ENCODE measurements around the gene DPYD. TPM values are rescaled to one million over a fixed set of nuclear protein-coding genes. Genes with fewer than 3 reads are reported as not detected.

DPYD gene
- polyA plus RNA-seq, 10 donors: 5.3 to 11.2 (median 7.3) TPM

DNA sequence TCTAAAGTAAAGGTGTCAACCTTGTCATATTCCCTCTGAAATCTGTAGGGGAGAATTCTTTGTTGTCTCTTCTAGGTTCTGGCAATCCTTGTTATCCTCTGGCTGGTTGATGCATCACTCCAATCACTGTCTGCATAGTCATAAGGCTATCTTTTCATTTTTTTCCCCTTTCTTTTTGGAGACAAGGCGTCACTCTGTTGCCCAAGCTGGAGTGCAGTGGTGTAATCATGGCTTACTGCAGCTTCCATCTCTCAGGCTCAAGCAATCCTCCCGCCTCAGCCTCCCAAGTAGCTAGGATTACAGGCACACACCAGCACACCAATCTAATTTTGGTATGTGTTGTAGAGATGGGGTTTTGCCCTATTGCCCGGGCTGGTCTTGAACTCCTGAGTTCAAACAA is 12.9 kb downstream of the DPYD start:
- no peak for DNase-seq

DNA sequence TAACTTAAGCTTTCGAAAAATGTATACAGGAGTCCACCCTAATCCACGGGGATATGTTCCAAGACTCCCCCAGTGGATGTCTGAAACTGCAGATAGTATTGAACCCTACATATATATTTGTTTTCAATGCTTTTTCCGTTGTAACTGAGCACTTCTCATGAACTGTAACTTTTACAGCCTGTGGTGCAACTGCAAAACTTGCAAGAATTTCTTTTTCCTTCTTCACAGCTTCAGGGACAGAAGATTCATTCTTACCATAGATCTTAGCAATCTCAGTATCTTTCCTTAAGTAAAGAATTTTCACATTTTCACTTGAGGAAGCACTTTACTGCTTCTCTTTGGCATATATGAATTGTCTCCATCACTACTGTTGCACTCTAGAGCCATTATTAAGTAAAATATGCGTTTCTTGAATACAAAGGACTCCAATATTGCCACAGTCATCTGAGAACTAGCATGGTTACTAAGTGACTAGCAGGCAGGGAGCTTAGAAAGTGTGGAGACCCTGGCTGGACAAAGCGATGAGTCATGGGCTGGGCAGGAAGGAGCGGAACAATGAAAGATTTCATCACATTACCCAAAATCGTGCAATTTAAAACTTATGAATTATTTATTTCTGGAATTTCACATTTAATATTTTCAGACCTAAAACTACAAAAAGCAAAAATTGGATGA is 14.1 kb downstream of the DPYD start:
- DNase-seq: peak in 1 of 3 donors; percentile 43

DNA sequence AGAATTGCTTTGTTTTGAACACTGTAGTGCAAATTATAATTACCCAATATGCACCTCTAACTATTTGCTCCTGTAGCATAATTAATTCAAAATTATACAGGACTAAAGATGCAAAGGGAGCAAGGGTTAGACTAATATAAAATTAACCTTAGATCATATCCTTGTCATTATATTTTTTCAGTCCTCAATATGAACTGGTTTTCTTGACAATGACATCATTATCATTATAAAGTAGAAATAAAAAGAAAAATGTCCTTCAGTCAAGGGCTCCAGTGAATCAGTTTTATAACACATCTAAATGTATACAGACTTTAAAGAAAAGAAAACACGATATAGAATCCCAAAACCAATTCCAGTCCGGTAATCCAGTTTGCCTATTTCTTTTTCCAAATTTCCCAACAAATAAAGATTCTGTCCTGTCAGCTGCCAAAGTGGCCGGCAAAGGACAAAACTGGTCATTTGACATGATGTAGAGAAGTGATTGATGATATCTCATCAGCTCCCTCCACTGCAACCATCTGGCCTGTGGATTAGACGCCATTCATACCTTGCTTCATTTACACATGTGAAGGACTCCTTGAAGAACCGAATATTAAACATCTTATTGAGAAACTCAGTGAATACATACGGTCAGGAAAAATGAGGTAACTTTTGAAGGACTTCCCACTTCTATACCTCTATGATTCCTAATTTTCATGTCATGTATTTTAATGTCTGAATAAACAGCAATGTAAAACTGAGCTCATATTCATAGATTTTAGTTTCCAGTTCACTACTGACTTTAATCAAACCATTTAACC is 15.5 kb downstream of the DPYD start:
- DNase-seq: no peak

DNA sequence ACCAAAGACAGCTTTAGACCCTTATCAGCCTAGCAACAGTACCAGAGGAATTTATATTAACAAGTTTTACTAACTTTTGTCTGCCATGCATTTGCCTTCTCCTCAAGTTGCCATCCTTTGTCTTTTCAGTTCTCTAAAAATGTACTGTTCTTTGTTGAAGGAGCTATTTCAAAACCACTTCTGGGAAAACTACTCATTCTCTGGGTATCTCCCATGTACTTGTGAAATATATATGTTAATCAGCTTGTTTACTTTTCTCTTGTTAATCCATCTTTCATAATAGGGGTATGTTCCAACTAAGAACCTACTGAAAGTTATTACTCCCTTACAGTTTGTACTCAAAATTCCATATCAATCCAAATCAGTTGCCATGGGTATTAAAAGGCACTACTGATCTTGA is 16.3 kb downstream of the DPYD start:
- no peak for DNase-seq

DNA sequence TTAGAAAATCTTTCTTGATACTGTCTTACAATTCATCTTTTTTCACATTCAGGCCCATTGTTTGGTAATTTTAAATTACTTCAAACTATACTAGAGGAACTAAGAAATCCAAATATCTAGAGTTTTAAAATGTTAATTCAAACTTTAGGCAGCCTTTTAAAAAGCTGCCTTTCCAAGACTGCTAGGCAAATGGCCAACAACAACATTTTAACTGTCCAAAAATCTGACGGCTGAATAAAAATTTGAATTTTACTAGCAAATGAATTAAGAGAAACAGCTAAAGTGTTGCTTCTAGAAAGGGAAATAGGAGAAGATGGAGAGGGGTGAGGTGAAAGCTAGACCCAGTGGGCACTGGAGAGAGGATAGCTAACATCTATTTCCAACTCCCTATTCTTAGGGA is 17.2 kb downstream of the DPYD start:
- DNase-seq: peak in 2 of 3 donors; percentile 42 to 61

DNA sequence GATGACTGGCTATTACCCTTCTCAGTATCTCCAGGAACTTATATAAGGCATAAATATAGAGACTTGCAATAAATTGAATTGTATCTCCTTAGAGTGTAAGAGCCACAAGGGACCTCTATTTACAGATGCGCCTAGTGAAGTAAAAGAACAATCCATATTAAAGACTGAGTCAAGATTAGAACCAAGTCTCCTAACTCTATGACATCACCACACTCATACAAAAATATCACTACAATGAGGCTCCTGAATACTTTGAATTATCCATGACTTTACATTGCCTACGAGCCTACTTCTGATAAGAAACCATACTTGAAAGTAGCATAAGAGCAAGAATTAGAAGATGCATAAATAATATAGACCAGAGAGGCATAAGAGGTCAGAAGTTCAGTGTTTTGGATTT is 18.8 kb downstream of the DPYD start:
- no peak for DNase-seq

DNA sequence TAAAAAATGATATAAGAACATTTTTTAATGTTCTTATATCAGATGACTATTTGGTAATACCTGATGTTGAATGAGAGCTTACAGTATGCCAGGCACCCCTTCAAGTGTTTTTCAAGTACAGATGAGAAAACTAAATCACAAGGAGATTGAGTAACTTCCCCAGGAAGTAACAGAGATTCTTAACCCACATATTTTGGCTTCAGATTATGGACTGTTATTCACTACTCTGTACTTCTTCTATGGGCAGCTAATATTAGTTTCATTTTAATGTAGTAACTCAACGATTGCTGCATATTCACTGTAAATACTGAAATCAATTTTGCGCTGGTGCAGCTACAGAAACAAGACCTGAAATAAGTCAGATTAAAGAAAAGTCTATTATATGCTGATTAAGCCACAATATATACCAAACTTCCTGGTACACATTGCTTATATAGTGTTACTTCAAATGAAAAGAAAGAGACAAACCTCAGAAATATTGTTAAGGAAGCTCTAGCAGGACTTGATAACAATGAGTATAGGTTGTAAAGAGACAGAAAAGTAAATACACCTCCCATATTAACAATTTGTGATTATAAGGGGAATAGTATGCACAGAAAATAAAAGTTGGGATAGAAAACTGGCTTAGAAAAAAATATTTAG is 19.7 kb downstream of the DPYD start:
- DNase-seq: no peak

DNA sequence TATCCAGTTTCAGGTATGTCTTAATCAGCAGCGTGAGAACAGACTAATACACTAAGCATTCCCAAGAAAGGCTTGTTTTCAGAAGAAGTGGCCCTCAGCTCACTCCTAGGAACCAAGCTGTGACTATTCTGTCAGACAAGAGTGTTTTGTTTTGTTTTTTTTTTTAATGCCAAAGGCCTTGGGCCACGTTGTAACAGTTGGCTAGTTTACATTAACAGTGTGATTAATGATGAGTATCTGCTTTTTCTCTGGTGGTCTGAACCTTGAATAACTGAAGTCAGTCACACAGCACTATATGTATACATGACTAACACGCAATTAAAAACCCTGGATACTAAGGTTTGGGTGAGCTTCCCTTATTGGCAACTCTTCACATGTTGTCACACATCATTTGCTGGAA is 21.9 kb downstream of the DPYD start:
- no peak for DNase-seq

DNA sequence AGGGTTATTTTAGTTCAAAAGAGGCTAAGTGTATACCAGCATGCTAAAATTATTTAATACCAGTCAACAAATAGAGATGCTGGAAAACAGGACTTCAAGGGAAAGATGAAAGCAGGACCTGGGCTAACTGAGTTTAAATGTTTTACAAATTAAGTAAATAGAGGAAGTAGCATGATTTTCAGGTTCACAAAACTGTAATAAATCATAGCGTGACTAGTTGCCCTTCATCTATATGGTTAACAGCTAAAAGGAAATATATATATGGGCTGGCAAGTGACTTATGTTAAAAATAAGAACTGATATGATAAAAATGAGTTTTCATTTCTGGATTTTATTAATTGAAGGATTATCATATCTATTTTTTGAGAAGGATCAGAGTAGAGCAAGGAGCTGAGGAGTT is 25.6 kb downstream of the DPYD start:
- DNase-seq: no peak

DNA sequence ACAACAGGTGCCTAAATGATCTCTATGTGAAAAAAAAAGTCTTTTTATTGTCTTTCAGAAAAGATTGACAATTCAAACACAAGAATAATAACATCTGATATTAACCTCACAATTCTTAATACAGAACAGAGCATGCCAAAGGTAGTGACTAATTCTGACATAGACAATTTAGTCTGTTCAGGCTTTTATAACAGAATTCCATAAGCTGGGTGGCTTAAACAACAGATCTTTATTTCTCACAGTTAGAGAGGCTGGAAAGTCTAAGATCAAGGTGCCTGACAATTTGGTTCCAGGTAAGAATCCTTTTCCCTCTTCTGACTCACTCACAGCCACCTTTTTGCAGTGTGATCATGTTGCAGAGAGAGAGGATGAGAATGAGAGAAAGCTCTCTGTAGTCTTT is 27.0 kb downstream of the DPYD start:
- DNase-seq: no peak

DNA sequence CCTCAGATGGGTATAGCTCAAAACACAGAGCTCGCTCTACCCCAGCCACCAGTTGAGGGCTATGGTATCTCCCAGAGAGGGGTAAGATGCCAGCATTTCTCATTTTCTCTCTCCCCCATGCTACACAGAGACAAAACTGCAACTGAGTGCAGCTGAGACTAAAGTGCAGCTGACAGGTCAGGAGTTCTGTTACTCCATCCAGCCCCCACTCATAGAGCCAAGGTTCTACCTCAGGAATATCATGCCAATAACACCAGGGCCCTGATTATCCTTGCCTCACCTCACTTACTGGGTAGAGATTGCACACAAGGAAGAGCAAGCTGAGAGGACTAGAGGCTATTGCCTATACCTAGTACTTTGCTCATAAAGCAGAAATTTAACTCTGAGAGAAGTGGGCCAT is 34.6 kb downstream of the DPYD start:
- no peak for DNase-seq

DNA sequence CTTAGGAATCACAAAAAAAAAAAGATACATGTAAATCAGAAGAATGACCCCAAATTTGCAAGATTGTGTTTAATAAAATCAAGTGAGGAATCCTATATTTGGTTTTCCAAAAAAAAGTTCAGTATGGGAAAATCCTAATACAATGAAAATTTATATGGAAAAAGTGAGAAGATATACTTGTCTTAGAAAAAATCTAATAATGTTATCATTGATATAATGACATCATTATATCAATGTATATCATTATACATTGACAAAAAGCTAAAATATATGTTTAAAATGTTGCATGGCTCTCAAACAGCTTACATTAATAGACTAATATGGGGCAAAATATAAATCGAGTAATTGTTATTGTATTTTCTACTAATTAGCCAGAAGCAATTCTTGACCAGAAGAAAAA is 37.0 kb downstream of the DPYD start:
- DNase-seq: no peak

DNA sequence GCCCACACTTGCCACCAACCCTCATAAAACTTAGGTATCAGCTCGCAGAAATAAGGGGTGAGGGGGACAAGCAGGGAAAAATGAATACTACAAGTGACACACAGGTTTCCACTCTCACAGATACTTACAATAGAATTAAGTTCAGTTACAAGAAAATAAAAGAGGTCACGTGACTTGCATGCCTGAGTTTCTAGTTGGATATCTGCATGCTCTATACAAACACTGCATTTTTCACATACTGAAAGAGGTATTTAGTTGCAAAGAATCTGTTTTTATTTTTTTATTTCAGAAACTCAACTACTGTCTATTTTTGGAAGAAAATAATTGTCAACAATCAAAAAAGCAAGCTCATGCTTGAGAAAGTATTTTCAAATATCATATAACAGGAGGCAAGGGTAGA is 43.5 kb downstream of the DPYD start:
- DNase-seq: no peak

DNA sequence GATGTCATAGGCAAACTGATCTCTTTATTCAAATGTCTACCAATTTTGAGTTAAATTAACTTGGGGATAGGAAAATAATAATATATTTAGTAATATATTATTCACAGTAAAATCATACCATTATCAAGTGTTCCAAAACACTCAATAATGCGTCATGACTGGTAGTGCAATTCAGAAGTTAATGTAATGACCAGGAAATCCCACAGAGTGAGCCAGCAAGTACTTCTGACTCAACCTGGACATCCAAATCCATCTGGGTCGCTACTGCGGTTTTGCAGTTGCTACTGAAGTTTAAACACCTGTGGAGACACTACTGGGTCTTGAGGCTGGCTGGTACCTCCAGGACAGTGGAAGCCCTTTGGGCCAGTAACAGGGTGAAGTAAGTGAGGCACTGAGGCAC is 44.8 kb downstream of the DPYD start:
- DNase-seq: no peak

DNA sequence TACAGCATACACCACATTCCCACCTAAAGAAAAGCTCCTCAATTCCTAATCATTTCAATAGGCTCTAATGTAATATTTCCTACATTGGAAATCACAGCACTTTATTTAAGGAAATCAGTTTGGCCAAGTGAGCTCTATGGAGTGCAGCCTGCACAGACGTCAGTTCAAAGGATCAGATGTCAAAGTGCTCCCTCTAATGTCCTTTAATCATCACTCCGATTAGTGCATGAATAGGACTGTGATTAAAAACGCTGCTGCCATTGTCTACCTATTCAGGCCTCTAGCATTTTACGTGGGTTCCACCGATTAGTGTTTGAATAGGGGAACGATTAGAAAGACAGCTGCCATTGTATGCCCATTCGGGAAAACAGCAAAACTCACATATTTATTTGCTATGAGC is 50.2 kb downstream of the DPYD start:
- DNase-seq: peak in 1 of 3 donors; percentile 18

DNA sequence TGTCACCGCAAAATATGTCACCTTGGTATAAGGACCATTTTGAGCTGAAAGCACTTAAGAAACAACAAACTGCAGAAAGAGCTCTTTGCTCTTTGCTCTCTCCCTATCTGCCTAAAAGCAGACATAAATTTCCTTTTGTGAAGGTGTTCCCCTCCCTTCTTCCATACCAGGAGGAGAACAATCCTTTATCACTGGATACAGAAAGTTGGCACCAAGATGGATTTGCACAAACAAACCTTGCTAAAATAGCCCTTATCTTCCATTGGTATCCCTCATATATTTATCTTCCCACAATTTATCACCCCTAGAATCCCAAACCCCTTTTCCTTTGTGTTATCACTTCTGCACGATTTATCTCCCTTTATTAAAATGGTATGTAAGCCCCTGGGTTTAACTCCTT is 51.4 kb downstream of the DPYD start:
- DNase-seq: no peak

DNA sequence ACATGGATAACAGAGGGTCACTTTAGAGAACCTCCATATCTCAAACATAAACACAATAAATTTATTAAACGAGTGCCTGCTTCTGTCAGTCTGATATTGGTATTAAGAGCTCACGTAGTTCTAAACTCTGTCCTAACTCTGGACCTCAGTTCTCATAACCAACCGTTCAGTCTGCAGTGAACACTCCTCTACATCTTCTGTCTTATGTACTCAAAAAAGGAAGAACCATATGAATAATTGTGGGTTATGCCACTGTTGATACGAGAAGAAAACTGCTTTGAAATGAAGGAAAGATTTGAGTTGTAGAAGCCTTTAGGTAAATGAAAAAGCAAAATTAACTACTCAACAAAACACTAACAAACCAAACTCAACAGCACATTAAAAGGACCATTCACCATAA is 53.7 kb downstream of the DPYD start:
- DNase-seq: no peak

DNA sequence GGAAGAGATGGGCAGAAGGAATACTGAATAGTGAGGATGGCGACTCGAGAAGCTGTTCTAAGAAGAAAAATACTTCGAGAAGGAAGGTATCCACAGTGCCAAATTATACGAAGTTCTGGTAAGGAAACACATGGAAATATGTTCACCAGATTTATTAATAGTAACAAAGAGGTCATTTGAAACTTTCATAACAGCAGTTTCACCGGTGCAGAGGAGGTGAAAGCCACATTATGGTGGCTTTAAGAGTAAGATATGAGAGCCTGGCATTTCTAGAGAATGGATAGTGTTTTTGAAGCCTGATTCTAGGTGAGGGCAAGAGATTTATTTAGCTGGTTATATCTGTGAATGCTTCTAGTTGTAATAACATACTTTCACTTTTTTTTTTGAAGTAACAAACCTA is 56.2 kb downstream of the DPYD start:
- no peak for DNase-seq

DNA sequence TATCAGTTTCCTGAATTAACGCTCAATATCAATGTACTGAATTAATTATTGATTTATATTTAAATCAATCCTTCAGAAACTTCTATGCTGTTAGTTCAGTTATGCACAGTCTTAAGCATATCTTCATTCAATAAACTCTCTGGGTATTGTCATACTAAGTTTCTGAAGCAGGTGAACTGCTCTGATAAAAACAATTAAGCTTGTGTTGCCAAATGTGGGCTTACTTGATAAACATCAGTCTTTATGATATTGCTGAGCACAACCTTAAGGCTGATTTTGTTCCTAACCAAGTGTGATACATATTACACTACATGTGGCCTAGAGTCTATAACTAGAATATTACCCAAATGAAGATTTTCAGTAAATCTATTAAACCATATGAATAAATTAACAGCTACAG is 67.6 kb downstream of the DPYD start:
- DNase-seq: no peak

DNA sequence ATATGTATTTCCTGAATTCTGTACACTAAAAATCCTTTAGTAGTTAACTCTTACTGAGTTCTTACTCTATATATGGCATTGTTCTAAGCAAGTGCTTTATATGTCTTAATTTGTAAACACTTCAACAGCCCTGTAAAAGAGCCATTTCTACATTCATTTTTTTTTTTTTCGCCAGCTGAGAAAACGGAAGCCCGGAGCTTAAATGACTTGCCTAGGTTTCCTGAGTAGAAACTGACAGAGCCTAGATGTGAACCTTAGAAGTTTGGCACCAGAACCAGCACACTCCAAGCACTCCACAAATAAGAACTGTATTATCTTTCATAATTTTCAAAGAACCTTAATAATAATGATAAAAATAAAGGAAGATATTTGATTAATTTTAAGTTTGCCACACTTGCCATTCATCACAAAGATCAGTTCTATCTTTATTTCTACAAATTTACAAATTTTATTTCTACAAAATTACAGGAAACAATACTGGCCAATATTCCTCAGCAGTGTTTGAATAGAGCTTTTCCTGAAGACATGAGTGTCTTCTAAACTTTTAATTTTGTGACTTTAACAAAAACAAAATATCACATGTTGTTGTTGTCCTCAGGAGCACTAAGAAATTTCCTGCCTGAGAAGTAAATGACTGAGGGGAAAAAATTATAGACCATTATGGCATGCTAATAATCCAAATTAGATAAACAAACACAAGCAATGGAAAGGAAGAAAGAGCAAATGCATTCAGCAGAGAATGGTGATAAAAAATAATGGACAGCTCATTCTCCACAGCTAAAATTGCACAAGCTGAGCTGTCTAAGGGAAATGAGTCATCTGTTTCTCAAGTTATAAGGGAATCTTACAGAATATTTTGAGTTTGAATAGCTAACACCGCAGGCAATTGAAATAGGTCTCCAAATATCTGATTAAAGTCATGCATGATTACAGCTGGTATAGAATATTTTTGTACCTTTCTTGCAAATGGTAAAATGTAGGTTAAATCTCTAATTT is 71.2 kb downstream of the DPYD start:
- DNase-seq: peak in 1 of 3 donors; percentile 56

DNA sequence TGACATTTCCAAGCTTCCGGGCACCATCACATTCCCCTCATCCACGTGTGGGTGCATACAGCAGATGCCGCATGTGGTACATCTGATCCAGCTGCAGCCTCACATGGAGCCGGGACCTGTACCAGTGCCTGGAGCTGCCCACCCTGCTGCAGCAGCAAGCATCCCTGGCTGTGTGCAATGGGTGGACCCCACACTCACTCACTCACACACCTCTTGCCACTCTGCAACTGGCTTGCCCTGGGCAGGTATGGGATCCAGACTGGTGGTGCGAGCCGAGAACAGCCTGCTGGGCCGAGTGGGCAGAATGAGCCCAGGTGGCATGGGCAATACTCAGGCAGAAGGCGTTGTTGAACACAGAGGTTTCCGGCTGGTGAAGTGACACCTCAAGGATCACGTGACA is 75.0 kb downstream of the DPYD start:
- DNase-seq: no peak

DNA sequence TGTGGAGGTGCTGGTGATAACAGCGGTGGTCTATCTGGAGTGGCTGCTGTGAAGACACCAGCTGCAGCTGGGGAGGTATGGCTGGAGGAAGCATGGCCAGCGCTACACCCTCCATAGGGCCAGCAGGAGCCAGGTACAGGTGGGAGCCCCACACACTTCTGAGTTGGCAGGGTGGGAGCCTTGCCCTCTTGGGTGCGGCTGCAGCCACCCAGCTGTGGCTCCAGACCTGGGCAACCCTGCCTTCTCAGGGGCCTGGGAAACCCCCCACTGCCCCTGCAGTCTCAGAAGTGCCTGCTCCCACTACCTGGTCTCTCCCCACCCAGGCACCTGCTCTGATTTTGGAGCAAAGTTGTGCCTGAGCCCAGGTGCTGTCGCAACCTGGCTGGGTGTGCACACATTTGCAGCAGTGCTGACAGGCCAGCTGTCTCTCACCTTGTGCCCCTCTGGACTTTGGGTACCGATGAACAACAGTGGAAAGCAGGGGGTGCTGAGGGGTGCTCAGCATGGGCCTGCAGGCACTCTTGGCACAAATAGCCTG is 76.2 kb downstream of the DPYD start:
- DNase-seq: no peak

Measured in muscle of back (tissue), 11 donors.